NT2/D1 (cell line): ENCODE measurements around the gene NELFB.

Source experiments
- SUZ12 ChIP-seq: IDR thresholded peaks from 2 replicates; pipeline ENCODE4 v1.6.1; 2011; ENCODE audit not compliant: insufficient read length, insufficient read depth; ENCODE audit errors: extremely low read depth
- YY1 ChIP-seq: IDR thresholded peaks from 2 replicates; pipeline ENCODE4 v1.6.1; 2011; ENCODE audit not compliant: insufficient read length, insufficient read depth

- TF ChIP-seq SUZ12: no peak
- no peak for TF ChIP-seq YY1
Measured at GRCh38 chr9:137302118-137302448, 47.0 kb downstream of the NELFB start, which contains the start of gene NRARP.
